Measurements from ENCODE around the gene MAP4K3. TPM values are rescaled to one million over a fixed set of nuclear protein-coding genes. Genes with fewer than 3 reads are reported as not detected.

The MAP4K3 gene
- 15.4 to 26.2 TPM (median 18.6 TPM) in 5 replicates for total RNA-seq (2022; extraction: Qiagen RNA extraction)

DNA sequence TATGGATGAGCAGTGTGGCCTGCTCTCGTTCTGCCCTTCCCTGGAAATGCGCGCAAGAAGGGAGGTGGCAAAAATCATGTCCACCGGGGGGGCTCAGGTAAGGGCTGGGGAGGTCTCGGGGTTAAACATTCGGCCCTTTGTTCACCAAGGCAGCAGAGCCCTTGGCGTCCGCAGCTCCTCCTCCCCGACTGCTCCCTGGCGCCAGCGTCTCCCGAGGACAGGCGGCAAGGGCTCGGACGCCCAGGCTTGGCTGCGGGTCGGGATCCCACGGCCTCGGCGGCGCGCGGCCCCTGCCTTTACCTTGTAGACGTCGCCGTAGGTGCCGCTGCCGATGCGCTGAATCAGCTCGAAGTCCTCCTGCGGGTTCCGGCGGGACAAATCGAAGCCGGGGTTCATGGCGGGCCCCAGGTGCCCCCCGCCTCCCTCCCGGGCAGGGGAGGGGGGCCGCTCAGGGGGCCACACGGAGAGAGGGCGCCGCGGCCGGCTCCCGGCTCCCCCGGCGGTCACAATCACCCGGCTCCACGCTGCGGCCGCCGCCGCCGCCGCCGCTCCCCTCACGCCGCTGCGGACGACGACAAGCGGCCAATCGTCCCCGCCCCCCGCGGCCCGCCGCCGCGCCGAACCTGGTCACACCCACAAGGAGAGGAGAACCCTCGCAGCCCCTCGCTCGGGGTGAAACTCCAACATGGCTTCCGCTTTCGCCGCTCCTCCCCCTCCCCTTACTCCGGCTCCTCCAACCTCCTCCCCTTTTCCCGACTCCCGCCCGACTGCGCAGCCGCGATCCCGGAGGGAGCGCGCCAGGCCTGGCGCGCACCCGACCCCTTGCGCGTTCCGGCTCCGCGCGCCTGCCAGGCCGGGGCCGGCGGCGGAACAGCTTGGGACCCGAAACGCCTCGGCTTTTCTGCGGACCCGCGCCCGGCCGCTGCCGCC, at the start of gene MAP4K3:
TSS of gene MAP4K3 (minus strand) at position 694 of the 930 bp plus-strand sequence. CDS start at position 396, 298 bp downstream.

DNA sequence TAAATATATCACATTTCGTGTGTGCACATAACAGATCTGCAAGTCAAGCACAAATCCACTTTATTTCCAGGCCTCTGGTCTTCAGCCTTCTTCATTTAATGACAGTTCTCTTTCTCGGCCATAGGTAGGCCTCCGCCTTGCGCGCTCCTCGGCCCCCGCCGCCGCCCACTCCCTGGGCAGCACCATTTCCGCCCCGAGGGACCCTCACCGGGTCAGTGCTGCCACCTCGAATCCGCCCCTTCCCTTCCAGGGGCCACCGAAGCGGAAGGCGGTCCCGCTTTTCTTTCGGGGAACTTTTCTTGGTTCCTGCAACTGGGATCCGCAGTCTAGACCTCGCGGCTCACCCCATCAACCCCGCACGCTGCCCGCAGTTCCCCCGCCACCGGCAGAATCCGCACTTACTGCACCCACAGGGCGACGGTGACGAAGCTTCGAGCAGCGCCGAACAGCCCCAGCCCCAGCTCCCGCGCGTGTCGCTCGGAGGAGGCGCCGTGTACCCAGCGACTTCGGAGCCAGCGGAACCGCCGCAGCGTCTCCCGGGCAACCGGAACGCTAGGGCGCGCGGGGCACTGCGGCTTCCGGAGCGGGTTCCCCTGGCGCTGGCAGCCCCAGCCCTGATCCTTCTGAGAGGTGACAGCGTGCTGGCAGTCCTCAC, 193.5 kb downstream of the MAP4K3 start, which contains the start of gene CDKL4:
TSS of gene CDKL4 (minus strand) at position 502 of the 655 bp plus-strand sequence.

Other genes with a start within 250 kb of the MAP4K3 start
- gene CDKL4, start 193.3 kb downstream of the MAP4K3 start, total RNA-seq (2022; extraction: Qiagen RNA extraction): not detected in 5 replicates
- 0.08 to 0.25 TPM (median 0.12 TPM) in 5 replicates for gene TMEM178A, start 228.6 kb upstream of the MAP4K3 start, total RNA-seq (2022; extraction: Qiagen RNA extraction)

Data from A549 treated with Hydrocortisone at 1 μM for 4 hours (cell line).